Naive B cell (primary cell): ENCODE results near the gene FHL1. TPM values are rescaled to one million over a fixed set of nuclear protein-coding genes. Genes with fewer than 3 reads are reported as not detected.
"Not testable (repeated sequence)": the region's sequence is repeated elsewhere in the genome, so short reads cannot be mapped to it uniquely, and the experiment has no call there.

Source experiments
- ATAC-seq, 2 donors: fragments of 150-1000 bp; cut with Tn5 transposase; 2 replicates each; pipeline ENCODE4 v1.10.0; 2021; ENCODE audit warnings: low read depth in 2 of 2, mild to moderate bottlenecking in 2 of 2, moderate library complexity in 2 of 2
- DNase-seq: peaks from one replicate; pipeline ENCODE4 v3.0.0; 2022
- H3K27ac Mint-ChIP-seq, 6 donors: one replicate each; pipeline ENCODE4 v1.8.0; 2020 to 2022; ENCODE audit warnings: mild to moderate bottlenecking in 6 of 6, mixed read lengths in 6 of 6, moderate library complexity in 5 of 6, inconsistent platforms in 2 of 6
- H3K27me3 Mint-ChIP-seq, 3 donors: one replicate each; pipeline ENCODE4 v1.8.0; 2021 to 2022; ENCODE audit warnings: mixed read lengths in 3 of 3, mild to moderate bottlenecking in 1 of 3
- H3K36me3 Mint-ChIP-seq, 2 donors: one replicate each; pipeline ENCODE4 v1.8.0; 2020 to 2022; ENCODE audit warnings: mixed read lengths in 2 of 2, inconsistent platforms in 1 of 2, mild to moderate bottlenecking in 1 of 2
- H3K4me1 Mint-ChIP-seq, 3 donors: one replicate each; pipeline ENCODE4 v1.8.0; 2020 to 2022; ENCODE audit warnings: mixed read lengths in 3 of 3, inconsistent platforms in 1 of 3, mild to moderate bottlenecking in 1 of 3, moderate library complexity in 1 of 3
- H3K4me3 Mint-ChIP-seq, 8 donors: one replicate each; pipeline ENCODE4 v1.8.0; 2020 to 2022; ENCODE audit warnings: mild to moderate bottlenecking in 8 of 8, mixed read lengths in 8 of 8, moderate library complexity in 8 of 8, inconsistent platforms in 2 of 8
- H3K9me3 Mint-ChIP-seq, 7 donors: one replicate each; pipeline ENCODE4 v1.8.0; 2020 to 2022; ENCODE audit warnings: mixed read lengths in 7 of 7, mild to moderate bottlenecking in 5 of 7, inconsistent platforms in 2 of 7, moderate library complexity in 1 of 7
- polyA plus RNA-seq, 6 donors: library from polyadenylated mRNA; unstranded; fragments of 300-500 nt; fragmentation: Illumina TruSeq; gene quantifications; one replicate each; pipeline ENCODE4 v1.2.3, GENCODE V29; 2021; ENCODE audit warnings: low read depth in 6 of 6

The FHL1 gene
- polyA plus RNA-seq, 6 donors from 2014 or later: 4.5 to 24.0 (median 13.3) TPM

DNA sequence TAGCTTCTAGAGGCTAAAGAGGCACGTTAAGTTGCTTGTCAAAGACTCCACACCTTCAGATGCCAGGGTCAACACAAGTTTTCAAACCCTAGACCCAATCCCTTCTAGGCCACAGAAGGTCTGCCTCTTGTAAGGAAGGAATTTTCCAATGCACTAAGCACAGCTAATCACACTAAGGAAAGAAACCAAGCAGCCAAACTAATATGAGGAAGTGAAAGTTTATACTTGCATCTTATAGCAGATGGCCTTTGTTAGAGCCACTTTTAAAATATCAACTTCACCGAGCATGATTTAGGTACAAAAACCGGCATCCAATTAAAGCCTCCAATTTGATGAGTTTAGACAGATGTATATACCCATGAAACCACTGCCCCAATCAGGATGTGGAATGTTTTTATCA lies 9.9 kb downstream of the FHL1 start:
- ATAC-seq: peak; percentile 78 to 86
- H3K9me3 Mint-ChIP-seq: no peaks in the 10 kb centered on the region
- peak; percentile 33 for DNase-seq
- peak overlapping the region in 3 of 6 donors; percentile 24 to 86 (median 73) for H3K27ac Mint-ChIP-seq
- peak overlapping the region in 4 of 8 donors; percentile 26 to 65 (median 45) for H3K4me3 Mint-ChIP-seq
- H3K36me3 Mint-ChIP-seq: no peaks in the 10 kb centered on the region
- H3K4me1 Mint-ChIP-seq: peaks cover 8 to 13% (median 10%) of the 10 kb centered on the region in 3 donors
- peaks cover 0 to 8% (median 0%) of the 10 kb centered on the region in 3 donors for H3K27me3 Mint-ChIP-seq

DNA sequence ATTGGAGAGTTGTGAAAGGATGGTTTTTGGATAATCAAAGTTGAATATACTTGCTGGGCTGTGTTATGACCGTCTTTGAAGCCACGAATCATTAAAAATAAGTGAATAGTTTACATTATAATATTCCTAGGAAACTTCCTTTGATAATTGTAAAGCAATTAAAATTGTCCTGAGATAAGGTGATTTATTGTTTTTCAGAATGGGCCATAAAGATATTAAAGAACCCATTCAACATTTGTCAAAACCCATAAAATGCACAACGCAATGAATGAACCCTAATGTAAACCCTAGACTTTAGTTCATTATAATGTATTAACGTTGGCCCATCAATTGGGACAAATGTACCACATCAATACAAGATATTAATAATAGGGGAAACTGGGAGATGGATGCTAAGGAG lies 11.4 kb downstream of the FHL1 start:
- Mint-ChIP-seq H3K4me3 (no peak overlapping the region), H3K4me1 (peaks cover 8 to 17% (median 10%) of the 10 kb centered on the region in 3 donors), H3K36me3 (no peaks in the 10 kb centered on the region), H3K27me3 (peaks cover 0 to 8% (median 0%) of the 10 kb centered on the region in 3 donors), H3K27ac (no peak overlapping the region), H3K9me3 (no peaks in the 10 kb centered on the region)
- ATAC-seq (no peak), DNase-seq (no peak)

DNA sequence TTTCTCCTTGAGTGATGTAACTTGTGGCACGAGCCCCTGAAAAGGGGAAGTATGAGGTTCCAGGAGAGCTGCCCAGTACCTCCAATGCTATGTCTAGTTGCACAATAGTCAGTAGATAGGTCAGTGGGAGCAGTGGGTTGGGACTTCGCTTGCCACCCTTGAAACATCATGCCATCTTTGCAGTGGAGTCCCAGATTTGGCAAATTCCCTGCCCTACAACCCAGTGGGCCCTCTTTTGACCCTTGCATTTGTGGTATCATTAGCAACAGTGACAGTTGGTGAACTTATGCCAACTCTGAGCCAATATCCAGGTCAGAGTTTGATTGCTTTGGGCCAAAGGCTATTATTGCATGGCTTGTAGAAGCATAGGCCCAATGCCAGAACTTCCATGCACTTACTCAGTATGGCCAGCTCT lies 12.3 kb downstream of the FHL1 start:
- H3K27me3 Mint-ChIP-seq: peaks cover 0 to 8% (median 0%) of the 10 kb centered on the region in 3 donors
- ATAC-seq (no peak), DNase-seq (no peak)
- peaks cover 8 to 17% (median 10%) of the 10 kb centered on the region in 3 donors for H3K4me1 Mint-ChIP-seq
- H3K9me3 Mint-ChIP-seq: no peaks in the 10 kb centered on the region
- no peaks in the 10 kb centered on the region for H3K36me3 Mint-ChIP-seq
- no peak overlapping the region for H3K4me3 Mint-ChIP-seq
- H3K27ac Mint-ChIP-seq: no peak overlapping the region

DNA sequence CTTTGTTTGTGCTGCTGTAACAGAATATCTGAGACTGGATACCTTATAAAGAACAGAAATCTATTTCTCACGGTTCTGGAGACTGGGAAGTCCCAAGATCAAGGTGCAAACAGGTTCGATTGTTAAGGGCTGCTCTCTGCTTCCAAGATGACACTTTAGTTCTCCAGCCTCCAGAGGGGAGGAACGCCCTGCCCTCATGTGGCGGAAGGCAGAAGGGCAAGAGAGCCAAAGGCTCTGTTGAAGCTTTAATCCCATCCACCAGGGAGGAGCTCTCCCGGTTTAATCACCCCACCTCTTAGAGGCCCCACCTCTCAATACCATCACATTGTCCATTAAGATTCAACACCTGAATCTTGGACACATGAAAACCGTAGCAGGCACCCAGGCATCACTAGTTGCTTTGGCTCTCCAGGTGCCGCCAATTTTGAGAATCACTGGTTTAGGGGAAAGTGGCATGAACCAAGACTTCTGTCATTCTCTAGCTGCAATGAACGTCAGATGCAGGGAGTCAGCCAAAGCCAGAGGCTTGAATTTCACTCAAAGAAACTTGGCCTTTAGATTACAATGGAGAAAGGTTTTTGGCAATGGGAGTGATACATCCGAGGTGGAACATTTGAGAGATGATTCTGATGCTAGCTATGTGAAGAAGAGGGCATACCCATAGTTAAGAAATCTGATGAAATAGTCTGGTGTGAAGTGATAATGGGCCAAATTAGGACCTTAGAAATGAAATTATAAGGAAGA lies 15.7 kb downstream of the FHL1 start:
- peak overlapping the region in 1 of 8 donors; percentile 48 for H3K4me3 Mint-ChIP-seq
- peaks cover 0 to 7% (median 4%) of the 10 kb centered on the region in 3 donors for H3K4me1 Mint-ChIP-seq
- DNase-seq: no peak
- H3K27me3 Mint-ChIP-seq: peaks cover 0 to 7% (median 0%) of the 10 kb centered on the region in 3 donors
- H3K36me3 Mint-ChIP-seq: no peaks in the 10 kb centered on the region
- peak; percentile 35 to 52 for ATAC-seq
- no peaks in the 10 kb centered on the region for H3K9me3 Mint-ChIP-seq
- no peak overlapping the region for H3K27ac Mint-ChIP-seq

DNA sequence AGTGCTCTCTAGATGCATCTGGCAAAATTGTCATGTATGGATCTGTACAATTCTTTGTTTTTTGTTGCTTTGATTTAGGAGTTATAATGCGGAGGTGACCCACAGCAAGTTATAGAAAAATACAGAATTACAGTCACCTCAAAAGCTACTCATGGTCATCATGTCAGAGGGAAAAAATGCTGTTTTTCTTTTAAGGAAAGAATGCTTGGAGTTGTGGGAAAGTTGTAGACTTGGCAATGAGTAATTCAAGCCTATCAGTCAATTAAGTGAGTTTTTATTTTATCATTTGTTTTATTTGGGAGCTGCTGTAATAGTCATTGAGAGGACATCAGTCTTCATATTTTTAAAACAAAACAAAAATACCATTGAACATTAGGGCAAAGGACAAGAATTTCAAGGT lies 16.4 kb downstream of the FHL1 start:
- DNase-seq: no peak
- H3K36me3 Mint-ChIP-seq: no peaks in the 10 kb centered on the region
- H3K4me1 Mint-ChIP-seq: peaks cover 0 to 4% (median 0%) of the 10 kb centered on the region in 3 donors
- no peak for ATAC-seq
- peaks cover 0 to under 1% (median 0%) of the 10 kb centered on the region in 3 donors for H3K27me3 Mint-ChIP-seq
- H3K27ac Mint-ChIP-seq: no peak overlapping the region
- no peaks in the 10 kb centered on the region for H3K9me3 Mint-ChIP-seq
- no peak overlapping the region for H3K4me3 Mint-ChIP-seq

DNA sequence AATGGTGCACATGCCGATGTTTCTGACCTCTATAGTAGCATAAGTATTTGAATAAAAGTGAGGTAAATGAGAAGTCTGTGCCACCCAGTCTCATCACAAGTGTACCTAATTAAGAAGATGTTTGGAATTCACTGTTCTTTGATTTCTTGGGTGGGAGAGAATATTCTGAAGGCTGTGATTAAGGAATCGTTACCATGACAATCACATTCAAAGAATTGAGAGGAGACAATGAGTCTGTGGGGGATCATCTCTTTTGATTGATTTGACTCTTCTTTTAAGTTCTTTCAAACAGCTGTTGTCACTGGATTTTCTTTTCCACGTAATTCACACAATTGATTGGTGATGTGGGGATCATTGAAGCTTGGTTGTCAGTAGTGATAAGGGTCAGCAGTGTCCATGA lies 18.1 kb downstream of the FHL1 start:
- H3K9me3 Mint-ChIP-seq: no peaks in the 10 kb centered on the region
- ATAC-seq (no peak), DNase-seq (no peak)
- no peak overlapping the region for H3K4me3 Mint-ChIP-seq
- peaks cover 0 to 4% (median 0%) of the 10 kb centered on the region in 3 donors for H3K4me1 Mint-ChIP-seq
- no peaks in the 10 kb centered on the region for H3K36me3 Mint-ChIP-seq
- no peak overlapping the region for H3K27ac Mint-ChIP-seq
- no peaks in the 10 kb centered on the region for H3K27me3 Mint-ChIP-seq

DNA sequence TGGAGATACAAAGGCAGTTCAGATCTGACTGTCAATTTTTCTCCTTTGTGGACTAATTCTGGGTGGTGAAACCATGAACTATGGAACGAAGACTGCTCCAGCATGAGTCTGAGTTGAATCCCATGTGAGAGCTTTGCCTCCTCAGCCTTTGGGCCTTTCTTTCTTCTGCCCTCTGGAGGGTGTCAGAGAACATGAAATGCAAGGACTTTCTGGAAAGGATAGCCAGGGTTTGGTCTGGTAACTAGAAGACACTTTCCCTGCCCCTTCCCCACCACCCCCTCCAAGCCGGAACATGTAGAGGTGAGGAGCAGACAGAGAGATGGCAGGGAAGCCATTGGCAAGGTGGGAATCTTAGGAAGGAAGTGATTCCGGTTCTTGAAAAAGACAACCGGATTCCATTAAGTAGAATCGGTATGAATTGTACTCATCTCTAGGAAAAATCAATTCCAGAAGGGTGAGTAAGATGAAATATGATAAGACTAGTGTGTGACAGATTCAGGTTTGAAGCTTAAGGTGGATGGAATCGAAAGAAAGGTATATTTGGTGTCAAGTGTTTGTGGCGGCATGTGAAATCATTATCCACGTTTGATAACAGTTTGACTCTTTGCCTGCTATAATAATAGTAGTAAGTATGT lies 19.0 kb downstream of the FHL1 start:
- H3K9me3 Mint-ChIP-seq: no peaks in the 10 kb centered on the region
- ATAC-seq (no peak), DNase-seq (no peak)
- no peaks in the 10 kb centered on the region for H3K27me3 Mint-ChIP-seq
- H3K36me3 Mint-ChIP-seq: no peaks in the 10 kb centered on the region
- peaks cover 0 to 4% (median 0%) of the 10 kb centered on the region in 3 donors for H3K4me1 Mint-ChIP-seq
- H3K27ac Mint-ChIP-seq: peak overlapping the region in 1 of 6 donors; percentile 81
- H3K4me3 Mint-ChIP-seq: no peak overlapping the region

DNA sequence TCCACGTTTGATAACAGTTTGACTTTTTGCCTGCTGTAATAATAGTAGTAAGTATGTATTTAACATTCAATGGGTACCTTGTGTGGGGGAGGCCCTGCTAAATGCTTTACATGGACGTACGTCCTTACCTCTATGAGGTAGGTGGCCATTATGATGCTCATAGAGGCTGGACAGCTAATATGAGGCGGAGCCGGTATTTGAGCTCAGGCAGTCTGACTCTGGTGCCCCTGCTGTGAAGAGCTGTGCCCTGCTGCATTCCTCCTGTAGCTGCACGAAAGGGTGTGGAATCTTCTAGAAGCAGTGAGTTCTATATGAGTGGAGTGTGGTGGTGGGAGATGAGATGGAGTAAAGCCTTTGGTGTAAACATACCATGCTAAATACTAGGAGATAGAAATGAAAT lies 20.7 kb downstream of the FHL1 start:
- not testable (repeated sequence) for H3K27ac Mint-ChIP-seq, H3K4me3 Mint-ChIP-seq, H3K9me3 Mint-ChIP-seq, H3K4me1 Mint-ChIP-seq, DNase-seq, H3K36me3 Mint-ChIP-seq, H3K27me3 Mint-ChIP-seq, ATAC-seq

DNA sequence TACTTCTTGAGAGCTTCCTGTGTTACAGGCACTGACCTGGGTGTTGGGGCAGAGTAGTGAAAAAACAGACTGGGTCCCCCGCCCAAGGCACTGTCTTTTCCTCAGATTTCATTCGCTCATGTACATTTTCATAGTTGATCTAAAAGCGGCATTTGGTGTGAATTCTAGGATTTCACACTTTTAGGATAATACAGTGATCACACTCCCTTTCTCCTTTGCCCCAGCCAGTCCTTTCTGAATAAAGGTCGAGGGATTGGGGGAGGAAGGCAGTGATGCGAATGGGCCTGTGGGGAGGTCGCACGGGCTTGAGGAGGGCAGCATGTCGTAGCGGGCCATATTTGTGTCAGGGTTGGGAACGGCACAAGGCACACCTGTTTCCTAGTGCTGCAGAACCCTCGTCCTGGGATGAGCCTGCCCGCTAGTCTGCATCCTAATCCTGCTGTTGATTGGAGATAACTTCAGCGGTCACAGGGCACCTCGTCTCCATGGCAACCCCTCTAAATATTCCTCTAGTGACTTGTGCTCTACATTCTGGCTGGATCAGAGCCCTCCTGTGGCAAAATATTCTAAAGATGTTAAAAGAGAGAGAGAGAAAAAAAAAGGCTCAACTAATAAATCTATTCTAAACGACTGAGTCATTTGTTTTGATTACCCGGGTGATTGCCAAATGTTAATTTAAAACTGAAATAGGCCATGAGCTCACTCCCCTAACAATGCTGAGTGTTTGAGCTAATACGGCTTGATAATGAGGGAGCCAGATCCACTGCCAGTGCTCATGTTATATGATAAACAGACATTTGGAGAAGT lies 21.8 kb downstream of the FHL1 start:
- H3K4me1 Mint-ChIP-seq: no peaks in the 10 kb centered on the region
- H3K27me3 Mint-ChIP-seq: no peaks in the 10 kb centered on the region
- no peaks in the 10 kb centered on the region for H3K36me3 Mint-ChIP-seq
- H3K4me3 Mint-ChIP-seq: no peak overlapping the region
- H3K27ac Mint-ChIP-seq: no peak overlapping the region
- H3K9me3 Mint-ChIP-seq: no peaks in the 10 kb centered on the region
- DNase-seq (no peak), ATAC-seq (no peak)

DNA sequence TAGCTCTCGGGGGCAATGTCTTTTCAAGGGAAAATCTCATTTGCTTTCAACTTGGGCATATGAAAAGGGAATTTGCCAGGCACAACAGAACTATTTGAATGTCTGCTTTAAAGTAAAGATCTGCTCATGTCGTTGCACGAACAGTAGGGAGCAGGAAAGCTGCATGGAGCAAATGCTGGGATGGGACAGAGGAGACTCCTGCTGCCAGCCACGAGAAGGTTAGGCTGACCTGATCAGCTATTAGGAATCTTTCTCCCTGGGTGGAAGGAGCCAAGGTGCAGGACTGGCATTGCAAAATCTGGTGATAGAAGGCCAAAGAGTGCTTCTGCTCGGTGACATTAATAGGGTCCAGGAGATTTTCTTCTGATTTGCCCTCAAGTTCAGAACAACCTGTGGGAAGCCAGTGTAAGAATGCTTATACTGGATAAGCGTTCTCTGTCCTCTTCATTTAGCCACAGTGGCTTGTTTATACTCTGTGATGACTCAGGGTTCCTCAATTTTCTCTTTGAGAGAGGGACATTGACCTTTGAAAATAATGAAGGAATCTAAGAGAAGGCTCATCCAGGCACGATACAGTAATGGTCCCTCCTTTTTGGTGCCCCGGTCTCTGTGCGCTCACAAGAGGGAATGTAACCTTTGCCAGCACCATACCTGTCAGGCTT lies 22.9 kb downstream of the FHL1 start:
- ATAC-seq: no peak

DNA sequence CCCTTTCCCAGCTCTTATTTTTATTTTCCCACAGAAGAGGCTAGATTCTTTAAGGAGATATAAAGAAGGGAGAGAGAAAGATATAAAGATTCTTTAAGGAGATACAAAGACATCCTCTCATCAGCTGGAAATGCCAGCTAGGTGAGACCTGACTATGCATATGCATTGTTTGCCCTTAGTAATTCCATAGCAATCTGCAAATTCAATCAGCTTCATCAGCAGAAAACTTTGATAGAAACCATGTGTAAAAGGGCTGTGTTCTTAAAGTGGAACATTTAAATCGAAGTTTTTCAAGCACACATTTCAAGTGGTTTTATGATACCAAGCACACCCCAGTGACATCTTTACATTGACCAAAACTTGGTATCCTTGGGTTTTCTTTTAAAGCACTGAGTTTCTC lies 24.1 kb downstream of the FHL1 start:
- Mint-ChIP-seq H3K4me3 (no peak overlapping the region), H3K27ac (no peak overlapping the region), H3K9me3 (no peaks in the 10 kb centered on the region), H3K27me3 (no peaks in the 10 kb centered on the region), H3K36me3 (no peaks in the 10 kb centered on the region), H3K4me1 (no peaks in the 10 kb centered on the region)
- DNase-seq (no peak), ATAC-seq (no peak)

More for the DNA sequence above, 22.9 kb downstream of the FHL1 start:
- Mint-ChIP-seq H3K36me3 (no peaks in the 10 kb centered on the region), H3K27ac (peak overlapping the region in 1 of 6 donors; percentile 61), H3K4me1 (no peaks in the 10 kb centered on the region), H3K27me3 (no peaks in the 10 kb centered on the region), H3K9me3 (no peaks in the 10 kb centered on the region), H3K4me3 (no peak overlapping the region)
- DNase-seq: no peak

DNA sequence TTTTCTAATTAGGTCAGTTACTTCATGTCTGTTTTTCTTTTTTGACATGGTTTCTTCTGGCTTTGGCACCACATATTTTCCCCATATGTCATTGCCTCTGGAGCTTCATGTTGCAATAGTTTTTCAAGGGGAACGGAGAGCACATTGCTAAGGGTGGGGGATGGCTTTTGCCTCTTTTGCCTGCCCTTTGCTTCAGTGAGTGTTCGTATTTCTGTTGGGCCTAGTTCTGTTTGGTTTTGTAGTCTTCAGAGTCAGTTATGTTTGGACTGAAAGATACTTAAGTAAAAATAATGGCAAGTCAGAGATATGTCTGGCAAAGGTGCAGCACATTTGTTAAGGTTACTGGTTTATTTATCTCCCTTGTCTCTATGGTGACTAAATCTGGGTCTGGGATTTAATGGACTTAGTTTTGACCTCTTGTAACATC lies 29.1 kb downstream of the FHL1 start:
- Mint-ChIP-seq H3K36me3 (no peaks in the 10 kb centered on the region), H3K4me1 (no peaks in the 10 kb centered on the region), H3K9me3 (no peaks in the 10 kb centered on the region), H3K27ac (no peak overlapping the region), H3K27me3 (peaks cover 0 to 5% (median 0%) of the 10 kb centered on the region in 3 donors), H3K4me3 (no peak overlapping the region)
- ATAC-seq (no peak), DNase-seq (no peak)

DNA sequence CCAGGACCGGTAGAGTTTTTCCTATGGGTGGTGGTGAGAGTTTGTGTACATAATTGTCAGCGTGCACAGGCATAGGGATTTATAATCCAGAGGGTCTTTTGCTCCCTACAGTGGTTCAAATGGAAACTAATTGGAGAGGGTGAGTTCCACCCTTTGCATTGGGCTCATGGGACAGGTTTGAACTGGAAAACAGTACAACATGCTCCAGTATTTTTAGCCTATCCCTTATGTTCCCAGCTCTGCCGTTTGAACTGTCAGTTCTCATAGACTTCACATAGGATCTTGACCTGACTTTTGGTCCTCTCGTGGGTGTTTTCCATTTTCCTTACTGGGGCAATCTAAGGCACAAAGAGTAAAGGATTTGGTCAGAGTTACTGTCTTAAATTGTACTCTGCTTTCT lies 31.8 kb downstream of the FHL1 start:
- Mint-ChIP-seq H3K36me3 (no peaks in the 10 kb centered on the region), H3K27me3 (peaks cover 0 to 5% (median 0%) of the 10 kb centered on the region in 3 donors), H3K4me3 (no peak overlapping the region), H3K4me1 (no peaks in the 10 kb centered on the region), H3K27ac (no peak overlapping the region), H3K9me3 (no peaks in the 10 kb centered on the region)
- no peak for ATAC-seq
- DNase-seq: no peak
